Sciatic nerve (tissue), 2 donors: ENCODE results near the gene PFKP. TPM values are rescaled to one million over a fixed set of nuclear protein-coding genes. Genes with fewer than 3 reads are reported as not detected.
"Not testable (repeated sequence)": the region's sequence is repeated elsewhere in the genome, so short reads cannot be mapped to it uniquely, and the experiment has no call there.

Experiments
- ATAC-seq: fragments of 200-7000 bp; cut with Tn5 transposase; one replicate; pipeline ENCODE4 v1.9.1; 2020; ENCODE audit warnings: mild to moderate bottlenecking, moderate library complexity
- DNase-seq: peaks from one replicate; pipeline ENCODE4 v3.0.0-alpha.2; 2020; ENCODE audit warnings: low spot score
- intact Hi-C: fragments of 100-400 bp; cut with DNase I; formaldehyde crosslinking; loops from one replicate; pipeline ENCODE4 v1.14.2; 2022
- total RNA-seq: library from RNA; stranded (reverse); fragmentation: NEBNext Ultra II Directional; extraction: Animal tissue kit (Norgen Biotek cat#: 25700); gene quantifications from one replicate; pipeline ENCODE4 v1.2.1, GENCODE V29; 2021
- donor health status: DM: no; HTN: no; CAD: no.
- donor health status: DM: no; HTN: no; CAD: no.

The PFKP gene
- total RNA-seq, 1 donor from 2014 or later = 41.3 TPM

GRCh38 chr10:3045471-3046209, 21.7 kb upstream of the PFKP start:
- intact Hi-C loops = no loop called here
- ATAC-seq (peak; percentile 81), DNase-seq (peak; percentile 77)

GRCh38 chr10:3046210-3046779, 21.1 kb upstream of the PFKP start:
- ATAC-seq = no peak
- no peak for DNase-seq
- intact Hi-C loops = no loop called here

- ATAC-seq = no peak
- intact Hi-C loops = no loop called here
These were observed 20.3 kb upstream of the PFKP start for GRCh38 chr10:3046981-3047547.

GRCh38 chr10:3047596-3047995, 19.8 kb upstream of the PFKP start:
- DNase-seq (no peak), ATAC-seq (no peak)
- intact Hi-C loops = no loop called here

More at GRCh38 chr10:3046981-3047547, 20.3 kb upstream of the PFKP start:
- no peak for DNase-seq

- peak; percentile 61 for ATAC-seq
- peak; percentile 65 for DNase-seq
- intact Hi-C loops = no loop called here
These were observed 19.0 kb upstream of the PFKP start for GRCh38 chr10:3048119-3049019.

- ATAC-seq (no peak), DNase-seq (no peak)
- intact Hi-C loops = no loop called here
These were observed 15.7 kb upstream of the PFKP start for GRCh38 chr10:3051692-3052091.

- ATAC-seq (no peak), DNase-seq (no peak)
- intact Hi-C loops = no loop called here
These were observed 14.2 kb upstream of the PFKP start for GRCh38 chr10:3053155-3053554.

GRCh38 chr10:3054183-3054850, 13.0 kb upstream of the PFKP start:
- ATAC-seq (peak; percentile 25), DNase-seq (no peak)
- intact Hi-C loops = no loop called here

- ATAC-seq = peak; percentile 63
- DNase-seq = no peak
- intact Hi-C loops = no loop called here
These were observed 12.5 kb upstream of the PFKP start for GRCh38 chr10:3054851-3055199.

GRCh38 chr10:3056280-3057037, 10.9 kb upstream of the PFKP start:
- no peak for DNase-seq
- ATAC-seq = no peak
- intact Hi-C loops = no loop called here

- intact Hi-C loops = no loop called here
- DNase-seq (no peak), ATAC-seq (no peak)
These were observed 9.4 kb upstream of the PFKP start for GRCh38 chr10:3057946-3058345.

- DNase-seq (no peak), ATAC-seq (no peak)
- intact Hi-C loops = no loop called here
These were observed 7.4 kb upstream of the PFKP start for GRCh38 chr10:3059974-3060373.

- DNase-seq (no peak), ATAC-seq (no peak)
- intact Hi-C loops = no loop called here
These were observed 6.9 kb upstream of the PFKP start for GRCh38 chr10:3060481-3060889.

GRCh38 chr10:3061323-3061898, 5.9 kb upstream of the PFKP start:
- ATAC-seq, intact Hi-C loops: not testable (repeated sequence)

GRCh38 chr10:3062502-3063186, 4.7 kb upstream of the PFKP start:
- intact Hi-C loops = no loop called here
- ATAC-seq (no peak), DNase-seq (no peak)

More at GRCh38 chr10:3061323-3061898, 5.9 kb upstream of the PFKP start:
- not testable (repeated sequence) for DNase-seq

GRCh38 chr10:3064423-3064822, 2.9 kb upstream of the PFKP start:
- intact Hi-C loops = no loop called here
- DNase-seq (no peak), ATAC-seq (no peak)

GRCh38 chr10:3065622-3066021, 1.7 kb upstream of the PFKP start:
- ATAC-seq = no peak
- no peak for DNase-seq
- intact Hi-C loops = no loop called here
